ENCODE data around the gene RMC1.

GRCh38 chr18:23560186-23560585 is 56.9 kb downstream of the RMC1 start:
- TF ChIP-seq, protein P1, sequence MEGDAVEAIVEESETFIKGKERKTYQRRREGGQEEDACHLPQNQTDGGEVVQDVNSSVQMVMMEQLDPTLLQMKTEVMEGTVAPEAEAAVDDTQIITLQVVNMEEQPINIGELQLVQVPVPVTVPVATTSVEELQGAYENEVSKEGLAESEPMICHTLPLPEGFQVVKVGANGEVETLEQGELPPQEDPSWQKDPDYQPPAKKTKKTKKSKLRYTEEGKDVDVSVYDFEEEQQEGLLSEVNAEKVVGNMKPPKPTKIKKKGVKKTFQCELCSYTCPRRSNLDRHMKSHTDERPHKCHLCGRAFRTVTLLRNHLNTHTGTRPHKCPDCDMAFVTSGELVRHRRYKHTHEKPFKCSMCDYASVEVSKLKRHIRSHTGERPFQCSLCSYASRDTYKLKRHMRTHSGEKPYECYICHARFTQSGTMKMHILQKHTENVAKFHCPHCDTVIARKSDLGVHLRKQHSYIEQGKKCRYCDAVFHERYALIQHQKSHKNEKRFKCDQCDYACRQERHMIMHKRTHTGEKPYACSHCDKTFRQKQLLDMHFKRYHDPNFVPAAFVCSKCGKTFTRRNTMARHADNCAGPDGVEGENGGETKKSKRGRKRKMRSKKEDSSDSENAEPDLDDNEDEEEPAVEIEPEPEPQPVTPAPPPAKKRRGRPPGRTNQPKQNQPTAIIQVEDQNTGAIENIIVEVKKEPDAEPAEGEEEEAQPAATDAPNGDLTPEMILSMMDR (conservative IDR thresholded peaks at IDR 0.05; ENCODE audit: low read length) = no peak
- TF ChIP-seq EZH2phosphoT487 (IDR thresholded peaks at IDR 0.05; ENCODE audit: borderline replicate concordance, low read depth, low read length) = no peak
